Measurements from ENCODE around the gene HK1. TPM values are rescaled to one million over a fixed set of nuclear protein-coding genes. Genes with fewer than 3 reads are reported as not detected.
A peak's percentile ranks its signal among the peaks of the same experiment; 100 is the strongest.

HK1 gene
- total and polyA plus RNA-seq, 2 of the 13 experiments (the other 11 are each of a cell fraction or from before 2014, with no cell fraction given) = 0.29 to 1.5 TPM

GRCh38 chr10:69425511-69426298, 147.4 kb downstream of the HK1 start (continued):
- TF ChIP-seq ZBTB21 (CRISPR knock-in tag; IDR thresholded peaks at IDR 0.05) (0 out of 2 replicates have a peak, but pooled peaks have one; percentile 28), SNAPC5 (CRISPR knock-in tag; IDR thresholded peaks at IDR 0.05; ENCODE audit: borderline replicate concordance) (no peak), ZNF768 (CRISPR knock-in tag; IDR thresholded peaks at IDR 0.05) (no peak), ZNF253 (CRISPR knock-in tag; IDR thresholded peaks at IDR 0.05; ENCODE audit: borderline replicate concordance) (no peak), SAP130 (CRISPR knock-in tag; IDR thresholded peaks at IDR 0.05; ENCODE audit: low read depth) (peak; percentile 87), NCOA1 (CRISPR knock-in tag; IDR thresholded peaks at IDR 0.05) (no peak), HNF1B (CRISPR knock-in tag; IDR thresholded peaks at IDR 0.05) (0 out of 2 replicates have a peak, but pooled peaks have one; percentile 24), CREBL2 (CRISPR knock-in tag; IDR thresholded peaks at IDR 0.05; ENCODE audit: borderline replicate concordance) (no peak), MXD4 (CRISPR knock-in tag; IDR thresholded peaks at IDR 0.05) (peak; percentile 65; the same call in 1 of the 2 replicates), ZNF513 (CRISPR knock-in tag; conservative IDR thresholded peaks at IDR 0.05) (no peak), NFKBIZ (CRISPR knock-in tag; IDR thresholded peaks at IDR 0.05) (peak; percentile 78; the same call in 1 of the 2 replicates), BRCA1 (CRISPR knock-in tag; IDR thresholded peaks at IDR 0.05) (no peak), MYC (CRISPR knock-in tag; IDR thresholded peaks at IDR 0.05; ENCODE audit: borderline replicate concordance) (no peak), RFXANK (CRISPR knock-in tag; IDR thresholded peaks at IDR 0.05) (no peak), ZNF431 (CRISPR knock-in tag; IDR thresholded peaks at IDR 0.05; ENCODE audit: borderline replicate concordance, low read depth) (no peak), STAT5B (CRISPR knock-in tag; IDR thresholded peaks at IDR 0.05) (no peak), ETV5 (CRISPR knock-in tag; IDR thresholded peaks at IDR 0.05; ENCODE audit: borderline replicate concordance) (peak; percentile 56; the same call in 1 of the 2 replicates), ZNF746 (CRISPR knock-in tag; IDR thresholded peaks at IDR 0.05) (peak; percentile 80), THAP9 (CRISPR knock-in tag; IDR thresholded peaks at IDR 0.05; ENCODE audit: borderline replicate concordance) (no peak), KLF16 (CRISPR knock-in tag; IDR thresholded peaks at IDR 0.05) (peak in 1 of 2 experiments; percentile 83; a peak in 2 of 4 replicates), ARID3A (IDR thresholded peaks at IDR 0.05; ENCODE audit: low read depth, low read length) (no peak), FOSL1 (CRISPR knock-in tag; IDR thresholded peaks at IDR 0.05; ENCODE audit: borderline replicate concordance) (no peak)

Data from HepG2 (cell line).